GM12892 (cell line): ENCODE measurements around the gene PLD1.

ENCODE experiments used
- POLR2A ChIP-seq: IDR thresholded peaks from 2 replicates; pipeline ENCODE4 v1.6.1; 2011; ENCODE audit warnings: low read depth, low read length, control low read depth
- POLR2AphosphoS5 ChIP-seq: IDR thresholded peaks from 2 replicates; pipeline ENCODE4 v1.6.1; 2011; ENCODE audit warnings: low read depth, low read length, control low read depth
- TAF1 ChIP-seq: IDR thresholded peaks from 2 replicates; pipeline ENCODE4 v1.6.1; 2011; ENCODE audit warnings: low read depth, mild to moderate bottlenecking, control low read depth, low read length, borderline replicate concordance

- TF ChIP-seq TAF1 (no peak), POLR2A (no peak), POLR2AphosphoS5 (no peak)
Measured at GRCh38 chr3:171846597-171846996, 36.3 kb upstream of the PLD1 start.
